Small intestine (tissue), 7 donors: ENCODE measurements around the gene ZBTB7B. TPM values are rescaled to one million over a fixed set of nuclear protein-coding genes. Genes with fewer than 3 reads are reported as not detected.

Source experiments
- DNase-seq, 2 donors: peaks; one replicate each; pipeline versions ENCODE4 v3.0.0 to v3.0.0-alpha.2; 2013
- FAIRE-seq: peaks from 2 replicates; lab custom pipeline; 2012; peaks lifted over from hg19 to GRCh38; lab: Jason Lieb, UNC
- H3K27ac ChIP-seq, 3 donors: one replicate each; pipeline ENCODE4 v1.5.1; 2013; ENCODE audit warnings: low read length in 2 of 3, mild to moderate bottlenecking in 2 of 3, control low read depth in 1 of 3, inconsistent platforms in 1 of 3, low read depth in 1 of 3, moderate library complexity in 1 of 3
- H3K27me3 ChIP-seq, 3 donors: one replicate each; pipeline ENCODE4 v1.6.1; 2013; ENCODE audit warnings: low read length in 3 of 3, inconsistent platforms in 1 of 3; ENCODE audit not compliant: control insufficient read depth in 3 of 3, insufficient read depth in 3 of 3
- H3K36me3 ChIP-seq, 3 donors: one replicate each; pipeline ENCODE4 v1.6.1; 2013; ENCODE audit warnings: low read length in 3 of 3, inconsistent platforms in 1 of 3, low read depth in 1 of 3, mild to moderate bottlenecking in 1 of 3, moderate library complexity in 1 of 3; ENCODE audit not compliant: control insufficient read depth in 3 of 3, insufficient read depth in 2 of 3
- H3K4me1 ChIP-seq, 3 donors: one replicate each; pipeline ENCODE4 v1.6.1; 2013; ENCODE audit warnings: low read length in 2 of 3, inconsistent platforms in 1 of 3, low read depth in 1 of 3, mild to moderate bottlenecking in 1 of 3, moderate library complexity in 1 of 3; ENCODE audit not compliant: control insufficient read depth in 3 of 3, insufficient read depth in 2 of 3
- H3K4me3 ChIP-seq, 3 donors: one replicate each; pipeline ENCODE4 v1.5.1; 2013; ENCODE audit warnings: low read length in 3 of 3, control low read depth in 1 of 3, inconsistent platforms in 1 of 3, low read depth in 1 of 3, mild to moderate bottlenecking in 1 of 3, moderate library complexity in 1 of 3
- H3K9me3 ChIP-seq, 2 donors: one replicate each; pipeline ENCODE4 v1.6.1; 2013; ENCODE audit warnings: low read depth in 1 of 2, low read length in 1 of 2; ENCODE audit not compliant: control insufficient read depth in 2 of 2, insufficient read depth in 1 of 2
- WGBS, 3 donors: extraction: QIAGEN DNeasy Blood & Tissue Kit; methylation state at CpG; one replicate each; pipeline ENCODE4 v1.1.7; 2013; 5-methylcytosine and 5-hydroxymethylcytosine counted together
- polyA plus RNA-seq, 4 donors: library from polyadenylated mRNA; stranded (reverse) in 3 of 4; unstranded in 1 of 4; fragments of 200-250 nt in 3 of 4; fragments of 120-200 nt in 1 of 4; gene quantifications; one replicate each; pipeline versions ENCODE4 v1.2.1 to v1.2.3, GENCODE V29; 2013
- donor health status: healthy with polysubstance abuse.
- donor health status: control.
- donor health status: control.
- donor health status: Bipolar disorder and iron deficiency.
- donor health status: healthy.

Gene ZBTB7B
- polyA plus RNA-seq, 4 donors = 51.5 to 222 (median 115) TPM

DNA sequence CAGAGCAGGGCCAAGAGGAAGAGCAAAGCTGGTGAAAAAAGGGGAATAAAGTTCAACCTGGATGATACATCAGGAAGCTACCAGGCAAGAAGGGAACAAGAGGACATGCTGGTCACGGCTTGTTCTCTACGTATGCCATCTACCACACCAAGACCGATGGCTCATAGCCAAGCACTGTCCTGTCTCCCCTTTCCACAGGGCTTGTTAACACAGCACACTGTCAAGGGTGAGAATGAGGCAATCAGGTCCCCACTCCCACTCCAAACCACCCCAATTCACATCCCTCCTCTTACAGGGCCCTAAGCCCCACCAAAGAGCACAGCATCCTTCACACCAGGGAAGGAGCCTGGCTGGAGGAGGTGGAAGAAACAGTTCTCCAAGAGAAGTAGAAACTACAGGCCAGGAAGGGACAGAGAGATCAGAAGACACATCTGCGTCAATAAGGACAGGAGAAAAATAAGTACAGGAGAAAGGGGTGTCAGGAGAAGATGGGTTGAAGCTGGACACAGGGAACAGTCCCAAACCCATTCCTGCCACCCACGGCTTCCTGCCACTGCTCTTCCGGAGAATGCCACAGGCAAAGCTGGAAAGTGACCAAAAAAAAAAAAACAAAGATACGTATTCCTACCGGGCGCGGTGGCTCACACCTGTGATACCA is 31.1 kb upstream of the ZBTB7B start:
- no peaks in the 10 kb centered on the region for H3K9me3 ChIP-seq
- WGBS, 3 donors = 41 to 52% (median 51%) methylated on average over 10 of the region's 10 CpGs
- H3K4me1 ChIP-seq = peaks cover 7 to 38% (median 17%) of the 10 kb centered on the region in 3 donors
- DNase-seq (peak in 1 of 2 donors; percentile 66), FAIRE-seq (no peak)
- H3K36me3 ChIP-seq = peaks cover 0 to 50% (median 20%) of the 10 kb centered on the region in 3 donors
- peak overlapping the region in 1 of 3 donors; percentile 27 for H3K4me3 ChIP-seq
- peak overlapping the region; percentile 77 to 85 (median 79) for H3K27ac ChIP-seq
- H3K27me3 ChIP-seq = no peaks in the 10 kb centered on the region

DNA sequence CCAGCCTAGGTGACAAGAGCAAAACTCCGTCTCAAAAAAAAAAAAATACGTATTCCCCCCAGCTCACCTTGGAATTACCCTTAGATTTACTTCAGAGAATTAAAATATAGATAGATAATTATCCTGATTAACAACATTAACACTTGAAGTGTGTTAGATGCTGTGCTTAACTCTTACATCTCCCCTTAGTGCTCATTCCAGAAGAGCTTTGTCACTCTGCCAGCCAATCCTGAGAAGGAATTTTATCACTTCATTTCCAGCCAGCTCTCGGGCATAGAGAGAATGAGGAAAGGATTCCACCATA is 30.4 kb upstream of the ZBTB7B start:
- 53 to 63% (median 62%) methylated on average over 3 of the region's 3 CpGs for WGBS, 3 donors
- H3K4me1 ChIP-seq = peaks cover 7 to 45% (median 18%) of the 10 kb centered on the region in 3 donors
- H3K9me3 ChIP-seq = no peaks in the 10 kb centered on the region
- H3K27ac ChIP-seq = peak overlapping the region; percentile 95 to 98 (median 97)
- peak overlapping the region in 2 of 3 donors; percentile 63 to 84 for H3K4me3 ChIP-seq
- DNase-seq (no peak), FAIRE-seq (no peak)
- H3K36me3 ChIP-seq = peaks cover 0 to 43% (median 14%) of the 10 kb centered on the region in 3 donors
- H3K27me3 ChIP-seq = no peaks in the 10 kb centered on the region

DNA sequence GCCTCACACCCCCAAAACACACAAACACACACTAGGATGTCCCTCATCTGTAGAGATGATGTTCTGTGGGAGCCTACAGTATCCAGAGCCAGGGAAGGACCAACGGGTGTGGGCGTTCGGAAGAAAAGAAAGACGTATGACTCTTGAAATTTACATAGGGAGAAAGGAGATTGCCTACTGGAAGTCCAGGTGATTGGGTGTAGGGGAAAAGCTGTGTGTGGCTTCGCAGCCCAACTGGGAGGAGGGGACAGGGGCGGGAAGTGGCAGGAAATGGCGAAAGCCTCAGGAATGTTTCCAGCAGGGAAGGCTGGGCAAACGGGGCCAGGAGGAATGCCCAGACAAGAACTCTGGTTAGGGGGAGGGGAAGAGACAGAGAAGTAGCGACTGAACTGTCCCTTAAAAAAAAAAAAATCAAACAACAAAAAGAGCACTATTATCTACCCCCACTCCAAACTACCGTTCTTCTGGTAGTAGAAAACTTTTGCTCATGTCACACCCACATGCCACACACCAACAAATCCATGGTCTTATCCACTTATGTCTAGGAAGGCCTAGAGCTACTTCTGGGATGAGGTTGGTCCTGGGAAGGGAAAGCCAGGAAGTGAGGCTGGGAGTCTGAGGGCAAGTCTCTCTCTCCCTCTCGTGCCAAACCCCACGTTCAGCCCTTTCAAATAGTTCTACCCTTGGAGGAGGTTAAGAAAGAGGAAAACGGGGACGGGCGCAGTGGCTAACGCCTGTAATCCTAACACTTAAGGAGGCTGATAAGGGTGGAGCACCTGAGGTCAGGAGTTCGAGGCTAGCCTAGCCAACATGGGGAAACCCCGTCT is 29.9 kb upstream of the ZBTB7B start:
- FAIRE-seq = no peak
- H3K27me3 ChIP-seq = no peaks in the 10 kb centered on the region

DNA sequence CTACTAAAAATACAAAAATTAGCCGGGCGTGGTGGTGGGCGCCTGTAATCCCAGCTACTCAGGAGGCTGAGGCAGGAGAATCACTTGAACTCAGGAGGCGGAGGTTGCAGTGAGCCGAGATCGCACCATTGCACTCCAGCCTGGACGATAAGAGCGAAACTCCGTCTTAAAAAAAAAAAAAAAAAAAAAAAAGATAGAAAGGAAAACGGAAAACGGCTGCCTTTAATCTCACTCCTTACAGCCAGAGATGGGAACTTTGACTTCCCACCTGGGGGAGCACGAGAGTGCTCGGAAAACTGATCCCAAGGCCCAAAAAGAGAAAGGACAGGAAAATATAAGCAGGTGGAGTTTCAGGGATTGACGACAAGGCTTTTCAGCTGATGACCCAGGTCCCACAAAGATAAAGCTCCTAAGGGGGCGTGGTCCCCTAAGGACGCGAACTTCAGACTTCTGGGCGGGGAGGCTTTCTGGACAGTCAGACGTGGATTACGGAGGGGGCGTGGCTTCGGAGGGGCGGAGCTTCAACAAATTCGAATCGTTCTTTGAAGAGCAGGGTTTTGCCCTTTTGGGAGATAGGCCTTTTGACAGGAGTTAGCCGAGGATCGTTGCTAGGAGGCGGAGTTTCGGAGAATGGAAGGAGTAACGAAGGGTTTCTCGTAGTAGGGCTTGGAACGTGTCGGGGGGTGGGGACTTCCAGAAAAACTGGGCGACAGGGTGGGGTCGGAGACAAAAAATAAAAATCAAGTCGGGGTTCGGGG is 29.1 kb upstream of the ZBTB7B start:
- H3K4me1 ChIP-seq = peaks cover 7 to 50% (median 18%) of the 10 kb centered on the region in 3 donors
- FAIRE-seq (no peak), DNase-seq (peak; percentile 100)
- peak overlapping the region; percentile 63 to 84 (median 64) for H3K4me3 ChIP-seq
- no peaks in the 10 kb centered on the region for H3K27me3 ChIP-seq
- peak overlapping the region; percentile 95 to 98 (median 97) for H3K27ac ChIP-seq
- WGBS, 3 donors = 1 to 4% (median 2%) methylated on average over 30 to 37 of the region's 37 CpGs
- H3K9me3 ChIP-seq = no peaks in the 10 kb centered on the region
- peaks cover 0 to 29% (median 8%) of the 10 kb centered on the region in 3 donors for H3K36me3 ChIP-seq

More for the DNA sequence above, 29.9 kb upstream of the ZBTB7B start:
- H3K27ac ChIP-seq = peak overlapping the region; percentile 95 to 98 (median 97)
- 10 to 26% (median 21%) methylated on average over 18 of the region's 18 CpGs for WGBS, 3 donors
- H3K4me3 ChIP-seq = peak overlapping the region in 2 of 3 donors; percentile 63 to 84
- peaks cover 0 to 37% (median 12%) of the 10 kb centered on the region in 3 donors for H3K36me3 ChIP-seq
- H3K4me1 ChIP-seq = peaks cover 7 to 50% (median 18%) of the 10 kb centered on the region in 3 donors
- peak; percentile 58 to 86 for DNase-seq
- no peaks in the 10 kb centered on the region for H3K9me3 ChIP-seq

DNA sequence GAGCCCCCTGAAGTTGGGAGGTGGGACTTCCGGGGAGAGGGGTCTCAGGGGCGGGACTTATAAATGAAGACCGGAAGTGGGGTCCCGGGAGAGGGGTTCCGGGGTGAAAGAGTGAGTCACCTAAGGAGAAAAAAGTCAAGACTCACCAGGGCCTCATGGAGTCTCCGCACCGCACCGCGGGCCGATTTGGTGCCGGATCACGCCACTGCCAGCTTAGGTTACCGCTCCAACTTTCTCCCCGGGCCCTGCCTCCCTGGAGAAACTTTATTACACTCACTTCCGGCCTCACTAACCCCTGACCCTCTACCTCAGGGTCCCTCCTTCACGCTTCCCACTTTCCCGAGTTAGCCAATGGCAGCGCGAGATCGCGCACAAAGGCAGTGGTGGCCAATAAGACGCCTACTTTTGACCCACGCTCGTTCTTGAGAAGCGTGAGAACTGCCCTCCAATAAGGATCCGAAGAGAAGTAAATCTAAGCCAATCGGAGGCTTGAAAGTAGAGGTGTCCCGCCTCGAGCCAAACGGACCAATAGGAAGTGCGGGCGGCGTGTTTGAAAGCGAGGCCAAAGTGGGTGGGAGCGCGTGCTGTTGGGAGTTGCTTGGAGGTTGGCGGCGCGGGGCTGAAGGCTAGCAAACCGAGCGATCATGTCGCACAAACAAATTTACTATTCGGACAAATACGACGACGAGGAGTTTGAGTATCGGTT is 28.3 kb upstream of the ZBTB7B start, which contains the start of gene CKS1B:
Gene CKS1B, plus strand, starts transcription at position 580 of the 706 bp plus-strand sequence. Its CDS starts 65 bp downstream, at position 645.
- peak; percentile 100 for DNase-seq
- H3K4me1 ChIP-seq = peaks cover 7 to 50% (median 18%) of the 10 kb centered on the region in 3 donors
- peak within 1 kb of the TSS; percentile 96 to 98 (median 97) for H3K27ac ChIP-seq
- H3K9me3 ChIP-seq = no peaks in the 10 kb centered on the region
- H3K4me3 ChIP-seq = peak within 1 kb of the TSS; percentile 64 to 86 (median 84)
- peaks cover 0 to 22% (median 2%) of the 10 kb centered on the region in 3 donors for H3K36me3 ChIP-seq
- H3K27me3 ChIP-seq = no peaks in the 10 kb centered on the region
- 0 to 1% (median 0%) methylated on average over 43 to 47 of the region's 47 CpGs for WGBS, 3 donors
- FAIRE-seq = no peak

GRCh38 chr1:154974808-154975408 is 27.7 kb upstream of the ZBTB7B start:
- Histone ChIP-seq H3K9me3 (no peaks in the 10 kb centered on the region), H3K27ac (peak overlapping the region; percentile 96 to 98 (median 97)), H3K36me3 (peaks cover 0 to 15% (median 2%) of the 10 kb centered on the region in 3 donors), H3K4me1 (peaks cover 7 to 47% (median 18%) of the 10 kb centered on the region in 3 donors), H3K27me3 (no peaks in the 10 kb centered on the region), H3K4me3 (peak overlapping the region; percentile 18 to 86 (median 84))
- no peak for FAIRE-seq
- peak; percentile 98 for DNase-seq
- WGBS, 3 donors = 0% methylated on average over 30 of the region's 30 CpGs

GRCh38 chr1:154975409-154976059 is 27.1 kb upstream of the ZBTB7B start:
- peaks cover 0 to 13% (median 2%) of the 10 kb centered on the region in 3 donors for H3K36me3 ChIP-seq
- no peaks in the 10 kb centered on the region for H3K9me3 ChIP-seq
- peak overlapping the region; percentile 96 to 98 (median 97) for H3K27ac ChIP-seq
- H3K4me1 ChIP-seq = peaks cover 7 to 41% (median 13%) of the 10 kb centered on the region in 3 donors
- H3K4me3 ChIP-seq = peak overlapping the region; percentile 18 to 86 (median 84)
- FAIRE-seq (no peak), DNase-seq (peak; percentile 74 to 83)
- no peaks in the 10 kb centered on the region for H3K27me3 ChIP-seq
- WGBS, 3 donors = 0% methylated on average over 24 of the region's 24 CpGs
